Activated CD4-positive, alpha-beta T cell treated with anti-CD3 and anti-CD28 coated beads, Interleukin-2, Interleukin-6, amounts not matched to agents 100 ng/mL and 50 ng/mL, durations not matched to agents 16 hours and 8 hours (primary cell): ENCODE data around the gene CXCR3.
"Not testable (repeated sequence)": the region's sequence is repeated elsewhere in the genome, so short reads cannot be mapped to it uniquely, and the experiment has no call there.

Source experiments
- DNase-seq: peaks from one replicate; pipeline ENCODE4 v3.0.0-alpha.2; 2020

The CXCR3 gene

GRCh38 chrX:71636438-71637252 is 18.3 kb upstream of the CXCR3 start:
- peak; percentile 26 for DNase-seq

- DNase-seq = no peak
These were observed 16.1 kb upstream of the CXCR3 start for GRCh38 chrX:71634366-71634765.

GRCh38 chrX:71632923-71633657 is 14.8 kb upstream of the CXCR3 start:
- no peak for DNase-seq

GRCh38 chrX:71629467-71629866 is 11.2 kb upstream of the CXCR3 start:
- no peak for DNase-seq

- DNase-seq = no peak
These were observed 9.5 kb upstream of the CXCR3 start for GRCh38 chrX:71627588-71628404.

- DNase-seq = no peak
These were observed 8.3 kb upstream of the CXCR3 start for GRCh38 chrX:71626576-71626975.

GRCh38 chrX:71625471-71625870 is 7.2 kb upstream of the CXCR3 start:
- DNase-seq = no peak

GRCh38 chrX:71623714-71624113 is 5.4 kb upstream of the CXCR3 start:
- DNase-seq = no peak

GRCh38 chrX:71622576-71623450 is 4.5 kb upstream of the CXCR3 start:
- peak; percentile 89 for DNase-seq

GRCh38 chrX:71622032-71622575 is 3.8 kb upstream of the CXCR3 start:
- no peak for DNase-seq

GRCh38 chrX:71621603-71622002 is 3.3 kb upstream of the CXCR3 start:
- DNase-seq = no peak

GRCh38 chrX:71619986-71620385 is 1.7 kb upstream of the CXCR3 start:
- no peak for DNase-seq

GRCh38 chrX:71619193-71619592 is 882 bp upstream of the CXCR3 start:
- DNase-seq = peak; percentile 53

GRCh38 chrX:71618787-71619186 is 476 bp upstream of the CXCR3 start:
- DNase-seq = no peak

- DNase-seq = peak; percentile 22
These were observed 569 bp downstream of the CXCR3 start for GRCh38 chrX:71617742-71618141.

GRCh38 chrX:71616672-71617529 is 1.4 kb downstream of the CXCR3 start:
- peak; percentile 41 for DNase-seq

- DNase-seq = peak; percentile 55
These were observed 2.4 kb downstream of the CXCR3 start for GRCh38 chrX:71615954-71616353.

- DNase-seq = no peak
These were observed 3.3 kb downstream of the CXCR3 start for GRCh38 chrX:71615056-71615455.

- DNase-seq = no peak
These were observed 6.1 kb downstream of the CXCR3 start for GRCh38 chrX:71612256-71612655.

GRCh38 chrX:71611736-71612135 is 6.6 kb downstream of the CXCR3 start:
- DNase-seq = not testable (repeated sequence)
